ENCODE results near the gene ATP2B2.

- TF ChIP-seq CTCF (IDR thresholded peaks at IDR 0.05) (no peak), EZH2phosphoT487 (IDR thresholded peaks at IDR 0.05) (no peak)
Observed at GRCh38 chr3:10462641-10463532, 42.5 kb downstream of the ATP2B2 start.
